Mucosa of stomach (tissue), 1 donor: ENCODE data around the gene PRICKLE2.

Experiments used
- H3K27me3 ChIP-seq: one replicate; pipeline ENCODE4 v1.7.0; 2013; ENCODE audit warnings: mild to moderate bottlenecking, low read length; ENCODE audit not compliant: control insufficient read depth, insufficient read depth
- H3K36me3 ChIP-seq: one replicate; pipeline ENCODE4 v1.7.0; 2013; ENCODE audit warnings: low read length; ENCODE audit not compliant: control insufficient read depth, insufficient read depth
- H3K4me1 ChIP-seq: one replicate; pipeline ENCODE4 v1.7.0; 2013; ENCODE audit warnings: mild to moderate bottlenecking, low read length; ENCODE audit not compliant: control insufficient read depth, insufficient read depth
- H3K4me3 ChIP-seq: one replicate; pipeline ENCODE4 v1.7.0; 2013; ENCODE audit warnings: low read length
- H3K9ac ChIP-seq: one replicate; pipeline ENCODE4 v1.7.0; 2013; ENCODE audit warnings: mild to moderate bottlenecking, low read length, moderate library complexity
- H3K9me3 ChIP-seq: one replicate; pipeline ENCODE4 v1.7.0; 2013; ENCODE audit warnings: mild to moderate bottlenecking, low read length, moderate library complexity; ENCODE audit not compliant: control insufficient read depth
- donor health status: Pancreatic carcinoma.

Gene PRICKLE2

DNA sequence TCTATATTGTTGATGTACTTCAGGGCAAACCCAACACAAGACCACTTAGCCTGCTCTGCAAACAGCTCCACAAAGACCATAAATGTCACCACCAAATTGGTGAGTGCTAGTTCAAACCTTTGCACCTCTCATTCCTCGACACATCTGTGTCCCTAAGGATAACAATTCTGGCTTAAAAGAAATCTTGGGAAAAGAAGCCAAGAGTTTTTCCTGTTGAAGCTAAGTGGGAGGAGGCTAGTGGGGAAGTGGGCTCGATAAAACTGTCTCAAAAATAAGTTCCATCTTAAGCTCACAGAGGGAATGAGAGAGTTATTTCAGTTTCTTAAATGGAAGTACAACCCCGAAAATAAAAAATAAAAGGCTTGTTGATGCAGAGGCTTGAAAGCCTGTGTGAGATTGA is 40.4 kb upstream of the PRICKLE2 start:
- H3K4me3 ChIP-seq, result no peak overlapping the region

DNA sequence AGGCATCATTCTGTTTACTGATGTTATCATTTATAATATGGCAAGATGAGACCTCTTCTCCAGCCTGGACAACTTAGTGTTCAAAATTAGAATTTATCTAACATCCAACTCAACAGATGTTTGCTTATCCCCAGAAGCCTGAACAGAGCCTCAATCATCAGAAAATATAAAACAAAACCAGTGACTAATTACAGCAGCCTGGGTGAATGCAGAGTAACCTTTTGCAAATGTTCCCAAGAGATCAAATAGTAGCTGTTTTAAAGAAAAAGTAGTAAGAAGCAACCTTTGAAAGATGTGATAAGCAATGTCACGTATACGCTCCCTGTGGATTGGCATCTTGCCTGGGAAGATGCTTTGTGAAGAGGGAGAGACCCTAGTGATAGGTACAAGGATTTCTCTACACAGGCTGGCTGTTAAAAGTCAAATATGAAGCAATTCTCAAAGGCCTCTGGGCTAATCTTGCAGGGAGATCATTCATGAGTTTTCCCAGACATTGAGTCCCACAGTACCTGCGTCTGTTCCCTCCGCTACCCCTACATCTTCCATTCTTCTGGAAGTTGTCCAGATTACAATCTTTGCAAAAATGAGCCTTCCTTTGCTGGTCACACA is 39.3 kb upstream of the PRICKLE2 start:
- Histone ChIP-seq H3K27me3 (peaks cover 5% of the 10 kb centered on the region), H3K4me1 (no peaks in the 10 kb centered on the region), H3K36me3 (no peaks in the 10 kb centered on the region), H3K9ac (no peak overlapping the region), H3K4me3 (no peak overlapping the region), H3K9me3 (no peaks in the 10 kb centered on the region)

More for the DNA sequence above, 40.4 kb upstream of the PRICKLE2 start:
- Histone ChIP-seq H3K4me1 (no peaks in the 10 kb centered on the region), H3K36me3 (no peaks in the 10 kb centered on the region), H3K9me3 (no peaks in the 10 kb centered on the region), H3K27me3 (peaks cover 5% of the 10 kb centered on the region), H3K9ac (no peak overlapping the region)

DNA sequence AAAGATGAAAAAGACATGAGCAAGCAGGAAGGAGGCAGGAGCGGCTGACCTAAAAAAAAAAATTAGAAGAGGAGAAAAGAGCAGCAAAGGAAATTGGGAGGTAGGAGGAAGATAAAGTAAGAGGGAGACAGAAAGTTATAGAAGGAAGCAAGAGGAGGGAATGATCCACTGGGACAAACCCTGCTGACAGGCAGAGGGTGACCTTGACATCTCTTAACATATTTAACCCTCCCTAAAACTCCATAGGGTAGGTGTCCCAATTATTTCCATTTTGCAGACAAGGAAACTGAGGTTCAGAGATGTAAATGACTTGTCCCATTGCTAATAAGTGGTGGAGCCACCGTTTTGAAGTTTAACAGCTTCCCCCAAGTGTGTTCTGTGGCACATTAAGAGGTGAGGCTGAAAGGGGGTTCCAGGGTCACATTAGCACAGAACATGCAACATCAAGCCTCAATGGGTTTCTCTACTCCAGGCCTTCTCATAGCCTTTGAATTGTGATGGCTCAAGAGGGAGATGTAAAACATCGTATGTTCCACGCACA is 37.4 kb upstream of the PRICKLE2 start:
- Histone ChIP-seq H3K9me3 (no peaks in the 10 kb centered on the region), H3K36me3 (no peaks in the 10 kb centered on the region), H3K9ac (no peak overlapping the region), H3K4me3 (no peak overlapping the region), H3K27me3 (peaks cover 3% of the 10 kb centered on the region), H3K4me1 (no peaks in the 10 kb centered on the region)

DNA sequence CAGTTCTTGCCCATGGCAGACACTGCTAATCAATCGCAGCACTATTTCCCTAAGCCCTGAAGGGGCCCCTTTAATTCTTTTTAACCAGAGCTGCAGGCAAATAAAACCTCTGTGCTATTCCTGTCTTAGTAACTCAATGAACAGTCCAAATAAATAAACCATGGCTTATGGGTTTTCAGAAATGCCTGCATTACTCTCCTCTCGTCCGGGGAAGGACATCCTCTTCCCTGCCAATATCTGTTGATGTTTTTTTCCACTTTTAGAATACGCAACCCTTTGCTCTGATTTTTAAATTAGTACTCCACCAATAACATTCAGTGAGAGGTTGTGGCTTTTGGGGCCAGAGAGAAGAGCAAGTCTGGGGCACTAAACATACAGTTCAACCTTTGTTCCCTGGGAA is 35.2 kb upstream of the PRICKLE2 start:
- no peaks in the 10 kb centered on the region for H3K36me3 ChIP-seq
- H3K4me3 ChIP-seq, result no peak overlapping the region
- H3K9ac ChIP-seq, result no peak overlapping the region
- no peaks in the 10 kb centered on the region for H3K9me3 ChIP-seq
- no peaks in the 10 kb centered on the region for H3K27me3 ChIP-seq
- H3K4me1 ChIP-seq, result no peaks in the 10 kb centered on the region

DNA sequence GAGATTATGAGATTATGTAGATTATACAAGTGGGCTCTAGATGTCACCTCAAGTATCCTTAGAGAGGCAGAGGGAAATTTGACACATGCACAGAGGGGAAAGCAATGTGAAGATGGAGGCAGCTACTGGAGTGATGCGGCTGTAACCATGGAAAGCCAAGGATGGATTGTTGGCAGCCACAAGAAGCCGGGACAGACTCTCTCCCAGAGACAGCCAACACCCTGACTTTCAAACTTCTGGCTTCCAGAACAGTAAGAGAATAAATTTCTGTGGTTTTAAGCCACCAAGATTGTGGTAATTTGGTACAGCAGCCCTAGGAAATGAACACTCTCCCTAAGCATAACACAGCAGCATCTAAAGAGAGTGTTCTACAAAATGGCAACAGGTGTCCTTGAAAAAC is 34.4 kb upstream of the PRICKLE2 start:
- Histone ChIP-seq H3K4me1 (no peaks in the 10 kb centered on the region), H3K4me3 (no peak overlapping the region), H3K27me3 (no peaks in the 10 kb centered on the region), H3K9me3 (no peaks in the 10 kb centered on the region), H3K9ac (no peak overlapping the region), H3K36me3 (no peaks in the 10 kb centered on the region)

DNA sequence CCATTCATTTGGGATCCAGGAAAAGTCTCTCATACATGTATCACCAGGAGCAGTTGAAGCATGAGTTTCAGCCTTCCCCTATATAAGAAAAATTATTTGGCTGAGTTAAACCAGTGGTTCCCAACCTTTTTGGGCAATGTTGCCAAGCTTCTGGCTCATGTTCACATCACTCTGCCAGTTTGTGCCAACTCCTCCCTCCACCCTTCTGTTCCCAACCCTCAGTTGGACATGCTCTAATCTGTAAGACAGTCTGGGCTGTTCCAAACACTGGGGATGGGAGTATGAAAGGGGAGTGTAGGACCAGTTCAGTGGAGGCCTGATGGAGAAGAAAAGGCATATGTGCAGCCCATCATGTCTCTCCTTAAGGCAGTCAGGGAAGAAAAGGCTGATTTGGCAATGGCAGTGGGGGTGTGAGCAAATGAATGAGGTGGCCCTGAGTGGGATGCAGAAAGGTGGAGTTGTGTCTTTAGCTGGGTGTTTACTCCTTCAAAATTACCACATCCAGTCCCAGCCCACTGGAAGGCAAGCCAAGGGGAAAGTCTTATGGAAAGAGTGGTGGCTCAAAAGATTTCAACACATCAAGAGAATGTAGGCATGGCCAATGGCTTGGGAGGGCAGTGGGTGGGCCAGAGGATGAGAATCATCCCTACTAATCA is 32.0 kb upstream of the PRICKLE2 start:
- no peaks in the 10 kb centered on the region for H3K4me1 ChIP-seq

DNA sequence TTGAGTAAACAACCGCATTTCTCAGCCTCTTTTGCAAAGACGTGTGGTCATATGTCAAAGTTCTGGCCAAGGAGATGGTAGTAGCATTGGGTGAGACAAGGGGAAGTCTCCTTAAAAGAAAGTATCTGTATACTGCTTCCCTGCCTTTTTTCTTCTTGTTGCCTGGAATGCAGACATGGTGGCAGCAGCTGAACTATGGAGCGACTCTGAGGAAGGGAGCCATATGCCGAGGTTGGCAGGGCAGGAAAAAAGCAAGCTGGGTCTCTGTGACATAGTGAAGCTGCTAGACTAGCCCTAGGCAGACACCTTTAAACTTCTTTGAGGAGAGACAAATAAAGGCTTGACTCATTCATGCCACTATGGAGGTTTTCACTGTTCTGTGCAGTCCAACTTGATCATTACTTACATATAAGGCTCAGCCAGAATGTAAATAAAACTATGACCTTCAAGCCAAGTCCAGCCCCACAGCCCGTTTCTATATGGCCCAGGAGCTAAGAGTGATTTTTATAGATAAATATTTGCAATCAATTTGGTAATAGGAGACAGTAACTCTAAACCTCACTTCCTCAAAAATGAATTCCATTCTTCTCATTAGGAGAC is 30.6 kb upstream of the PRICKLE2 start:
- Histone ChIP-seq H3K36me3 (no peaks in the 10 kb centered on the region), H3K9ac (no peak overlapping the region), H3K4me1 (no peaks in the 10 kb centered on the region), H3K4me3 (no peak overlapping the region), H3K27me3 (no peaks in the 10 kb centered on the region), H3K9me3 (no peaks in the 10 kb centered on the region)

More for the DNA sequence above, 32.0 kb upstream of the PRICKLE2 start:
- H3K9ac ChIP-seq, result no peak overlapping the region
- no peaks in the 10 kb centered on the region for H3K27me3 ChIP-seq
- H3K36me3 ChIP-seq, result no peaks in the 10 kb centered on the region
- H3K4me3 ChIP-seq, result no peak overlapping the region
- no peaks in the 10 kb centered on the region for H3K9me3 ChIP-seq

DNA sequence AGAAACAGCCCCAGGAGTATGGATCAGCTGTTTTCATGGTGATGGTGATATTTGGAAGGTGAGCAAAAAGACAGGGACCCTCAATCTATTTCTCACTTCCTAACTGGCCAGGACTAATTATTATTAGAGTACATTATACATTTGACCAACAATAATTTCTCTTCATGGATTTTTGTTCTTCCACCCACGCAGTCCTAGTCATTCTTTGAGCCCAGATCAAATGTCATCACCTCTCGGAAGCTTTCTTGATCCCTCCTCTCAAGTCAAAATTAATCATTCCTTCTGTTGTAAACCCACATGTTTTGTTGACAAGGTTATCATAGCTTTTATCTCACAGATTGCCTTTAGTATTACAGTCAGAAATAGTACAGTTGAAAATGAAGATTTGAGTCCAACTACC is 29.2 kb upstream of the PRICKLE2 start:
- no peak overlapping the region for H3K9ac ChIP-seq
- no peaks in the 10 kb centered on the region for H3K4me1 ChIP-seq
- no peak overlapping the region for H3K4me3 ChIP-seq
- no peaks in the 10 kb centered on the region for H3K27me3 ChIP-seq
- no peaks in the 10 kb centered on the region for H3K9me3 ChIP-seq
- H3K36me3 ChIP-seq, result no peaks in the 10 kb centered on the region

DNA sequence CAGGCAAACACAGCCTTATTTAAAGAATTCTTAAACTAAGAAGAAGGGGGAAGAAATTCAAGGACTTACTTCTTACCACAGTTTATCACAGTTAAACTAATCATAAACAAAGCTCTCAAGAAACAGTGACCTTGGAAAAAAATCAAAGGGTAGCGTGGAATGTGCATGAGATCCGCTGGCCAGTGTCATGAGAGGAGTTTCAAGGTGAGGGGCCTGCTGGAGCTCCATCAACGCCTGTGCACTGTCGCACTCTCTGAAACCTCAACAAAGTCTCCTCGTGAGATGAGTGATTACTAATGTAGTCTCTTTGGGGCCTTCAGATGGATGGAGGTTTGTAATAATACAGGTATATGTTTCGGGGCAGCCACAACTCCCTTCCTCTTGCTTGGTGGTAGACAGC is 28.4 kb upstream of the PRICKLE2 start:
- Histone ChIP-seq H3K9ac (no peak overlapping the region), H3K4me3 (no peak overlapping the region), H3K27me3 (no peaks in the 10 kb centered on the region), H3K36me3 (no peaks in the 10 kb centered on the region), H3K9me3 (no peaks in the 10 kb centered on the region), H3K4me1 (no peaks in the 10 kb centered on the region)

DNA sequence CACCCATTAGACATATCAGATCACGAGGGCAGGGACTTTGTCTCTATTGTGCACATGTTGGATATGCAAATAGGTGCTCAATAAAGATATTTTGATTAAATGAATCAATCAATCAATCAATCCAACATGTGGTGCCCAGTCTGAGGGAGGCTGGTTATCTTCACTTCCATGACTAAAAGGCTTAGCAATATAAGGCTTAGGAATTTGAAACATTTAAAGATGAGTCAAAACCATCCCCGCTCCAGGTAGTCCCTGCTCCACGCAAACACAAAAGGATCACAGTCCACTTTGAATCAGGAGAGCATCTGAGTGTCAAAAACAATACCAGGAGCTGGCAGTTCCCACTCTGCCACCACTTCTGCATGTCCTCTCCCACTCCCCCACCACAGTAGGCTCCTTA is 25.8 kb upstream of the PRICKLE2 start:
- H3K4me3 ChIP-seq, result no peak overlapping the region
- no peaks in the 10 kb centered on the region for H3K4me1 ChIP-seq
- H3K27me3 ChIP-seq, result no peaks in the 10 kb centered on the region

DNA sequence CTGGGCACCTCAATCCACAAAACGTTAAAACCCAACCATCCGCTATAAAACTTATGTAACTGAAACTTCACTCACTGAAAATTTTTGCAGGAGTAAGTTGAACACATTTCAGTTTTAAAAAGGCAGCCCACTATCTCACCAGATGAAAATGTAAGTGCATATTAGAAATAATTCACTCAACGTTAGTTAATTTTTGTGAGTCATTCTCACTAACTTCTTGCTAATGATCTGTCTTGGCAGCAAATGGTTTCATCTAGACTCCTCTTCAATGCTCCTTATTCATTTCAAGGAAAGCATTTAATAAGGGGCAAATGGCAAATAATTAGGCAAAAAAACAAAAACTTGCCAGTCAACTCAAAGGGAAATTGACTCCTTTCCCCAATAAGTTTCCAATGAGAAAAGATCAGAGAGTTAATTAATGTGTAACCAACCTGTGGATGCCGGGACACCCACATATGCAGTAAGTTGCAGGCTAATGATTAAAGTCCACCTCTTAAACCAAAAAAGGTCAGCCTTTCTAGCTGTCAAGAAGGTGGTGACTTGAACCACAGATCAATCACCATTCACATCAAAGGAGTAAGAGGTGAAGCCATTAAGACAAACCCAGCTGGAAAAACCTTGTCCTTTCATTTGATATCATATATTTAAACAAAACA is 22.9 kb upstream of the PRICKLE2 start:
- H3K4me3 ChIP-seq, result no peak overlapping the region
- no peaks in the 10 kb centered on the region for H3K9me3 ChIP-seq
- no peaks in the 10 kb centered on the region for H3K36me3 ChIP-seq
- no peaks in the 10 kb centered on the region for H3K27me3 ChIP-seq
- H3K4me1 ChIP-seq, result no peaks in the 10 kb centered on the region
- no peak overlapping the region for H3K9ac ChIP-seq

More for the DNA sequence above, 25.8 kb upstream of the PRICKLE2 start:
- H3K36me3 ChIP-seq, result no peaks in the 10 kb centered on the region
- no peaks in the 10 kb centered on the region for H3K9me3 ChIP-seq
- H3K9ac ChIP-seq, result no peak overlapping the region
